Neural crest cell (in vitro differentiated cells): ENCODE data around the gene LTBP1. TPM values are rescaled to one million over a fixed set of nuclear protein-coding genes. Genes with fewer than 3 reads are reported as not detected.

ENCODE experiments used
- DNase-seq: peaks from one replicate; pipeline ENCODE4 v3.0.0; 2021; ENCODE audit warnings: low read depth, mixed read lengths, low spot score
- H3K27ac Mint-ChIP-seq: one replicate; pipeline ENCODE4 v1.8.0; 2021; ENCODE audit warnings: mild to moderate bottlenecking, mixed read lengths; ENCODE audit not compliant: unreplicated experiment
- H3K27me3 Mint-ChIP-seq: 2 replicates; pipeline ENCODE4 v1.8.0; 2021; ENCODE audit warnings: low read depth, mild to moderate bottlenecking, mixed read lengths
- H3K36me3 Mint-ChIP-seq: 2 replicates; pipeline ENCODE4 v1.8.0; 2021; ENCODE audit warnings: low read depth, mild to moderate bottlenecking, mixed read lengths
- H3K4me1 Mint-ChIP-seq: 2 replicates; pipeline ENCODE4 v1.8.0; 2021; ENCODE audit warnings: mixed read lengths
- H3K4me3 Mint-ChIP-seq: one replicate; pipeline ENCODE4 v1.8.0; 2021; ENCODE audit warnings: mild to moderate bottlenecking, mixed read lengths
- H3K9me3 Mint-ChIP-seq: 2 replicates; pipeline ENCODE4 v1.8.0; 2021; ENCODE audit warnings: mixed read lengths
- total RNA-seq: library from RNA; stranded (reverse); gene quantifications from 2 replicates; pipeline ENCODE4 v1.2.1, GENCODE V29; 2021
- TF ChIP-seq, protein P1 (sequence below): fragments of 200-600 bp; sonication (generic); conservative IDR thresholded peaks from 2 replicates; pipeline ENCODE4 v1.5.0; 2021; ENCODE audit warnings: antibody characterized with exemption, mild to moderate bottlenecking

The LTBP1 gene
- total RNA-seq, 1 donor from 2014 or later = 30.2 TPM

DNA sequence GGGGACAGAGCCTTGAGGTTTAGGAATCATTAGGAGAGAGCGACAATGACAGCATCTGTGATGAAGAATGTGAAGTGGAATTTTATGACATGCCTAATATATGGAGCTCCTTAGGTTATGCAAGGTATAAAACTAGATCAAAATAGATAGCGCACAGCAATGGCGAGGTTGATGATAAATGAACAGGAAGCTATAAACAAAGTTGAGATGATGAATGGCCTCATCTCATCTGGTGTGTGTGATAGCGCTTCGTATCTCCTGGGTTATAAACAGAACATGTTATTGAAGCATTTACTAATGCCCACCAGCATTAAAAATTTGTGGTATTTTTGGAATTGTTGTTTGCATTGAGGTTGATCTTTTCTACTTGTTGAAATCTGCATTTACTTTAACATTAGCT lies 231.5 kb downstream of the LTBP1 start:
- no peak for DNase-seq
- Mint-ChIP-seq H3K36me3 (no peaks in the 10 kb centered on the region), H3K27ac (no peak overlapping the region), H3K4me1 (no peaks in the 10 kb centered on the region), H3K27me3 (no peaks in the 10 kb centered on the region), H3K9me3 (no peaks in the 10 kb centered on the region), H3K4me3 (no peak overlapping the region)
- TF ChIP-seq, protein P1, sequence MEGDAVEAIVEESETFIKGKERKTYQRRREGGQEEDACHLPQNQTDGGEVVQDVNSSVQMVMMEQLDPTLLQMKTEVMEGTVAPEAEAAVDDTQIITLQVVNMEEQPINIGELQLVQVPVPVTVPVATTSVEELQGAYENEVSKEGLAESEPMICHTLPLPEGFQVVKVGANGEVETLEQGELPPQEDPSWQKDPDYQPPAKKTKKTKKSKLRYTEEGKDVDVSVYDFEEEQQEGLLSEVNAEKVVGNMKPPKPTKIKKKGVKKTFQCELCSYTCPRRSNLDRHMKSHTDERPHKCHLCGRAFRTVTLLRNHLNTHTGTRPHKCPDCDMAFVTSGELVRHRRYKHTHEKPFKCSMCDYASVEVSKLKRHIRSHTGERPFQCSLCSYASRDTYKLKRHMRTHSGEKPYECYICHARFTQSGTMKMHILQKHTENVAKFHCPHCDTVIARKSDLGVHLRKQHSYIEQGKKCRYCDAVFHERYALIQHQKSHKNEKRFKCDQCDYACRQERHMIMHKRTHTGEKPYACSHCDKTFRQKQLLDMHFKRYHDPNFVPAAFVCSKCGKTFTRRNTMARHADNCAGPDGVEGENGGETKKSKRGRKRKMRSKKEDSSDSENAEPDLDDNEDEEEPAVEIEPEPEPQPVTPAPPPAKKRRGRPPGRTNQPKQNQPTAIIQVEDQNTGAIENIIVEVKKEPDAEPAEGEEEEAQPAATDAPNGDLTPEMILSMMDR = no peak

DNA sequence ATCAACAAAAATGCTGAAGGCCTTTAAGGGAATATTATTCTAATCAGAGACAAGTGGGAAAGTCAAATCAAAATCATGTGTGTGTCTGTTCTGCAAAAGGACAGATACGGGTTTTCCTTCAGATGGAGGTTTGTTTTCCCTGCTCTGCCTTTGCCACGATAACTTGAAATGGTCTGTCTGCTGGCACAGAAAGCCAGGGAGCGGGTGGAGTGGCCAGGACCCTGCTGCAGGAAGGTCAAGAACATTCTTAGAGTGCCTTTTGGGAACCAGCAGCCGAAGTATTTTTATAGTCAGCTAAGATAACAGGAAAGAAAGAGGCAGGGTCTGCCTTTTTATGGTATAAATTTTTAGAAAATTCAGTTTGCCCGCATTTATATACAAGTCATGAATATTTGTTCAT lies 234.2 kb downstream of the LTBP1 start:
- Mint-ChIP-seq H3K27ac (no peak overlapping the region), H3K9me3 (no peaks in the 10 kb centered on the region), H3K4me1 (no peaks in the 10 kb centered on the region), H3K36me3 (no peaks in the 10 kb centered on the region), H3K4me3 (no peak overlapping the region), H3K27me3 (no peaks in the 10 kb centered on the region)
- TF ChIP-seq, protein P1 = no peak
- DNase-seq = no peak

DNA sequence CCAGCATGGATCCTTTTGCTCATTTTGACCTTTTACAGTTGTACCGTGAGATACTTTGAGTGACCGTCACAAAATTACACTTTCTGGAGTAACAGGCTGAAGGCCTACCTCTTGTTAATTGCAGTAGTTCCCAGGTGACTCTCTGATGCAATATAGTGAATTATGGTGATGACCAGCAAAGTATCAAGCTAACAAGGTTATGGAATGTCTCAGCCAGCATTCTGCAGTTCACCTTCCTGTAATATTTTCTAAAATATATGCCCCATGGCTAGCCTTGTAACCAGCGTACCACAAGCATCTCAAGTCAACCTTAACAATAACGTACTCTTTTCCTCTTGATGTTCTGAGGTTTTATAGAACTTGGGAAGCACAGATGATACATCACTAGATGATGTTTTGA lies 234.7 kb downstream of the LTBP1 start:
- no peak overlapping the region for H3K4me3 Mint-ChIP-seq
- no peak overlapping the region for H3K27ac Mint-ChIP-seq
- TF ChIP-seq, protein P1 = no peak
- H3K27me3 Mint-ChIP-seq = no peaks in the 10 kb centered on the region
- no peaks in the 10 kb centered on the region for H3K4me1 Mint-ChIP-seq
- H3K36me3 Mint-ChIP-seq = no peaks in the 10 kb centered on the region
- DNase-seq = no peak
- H3K9me3 Mint-ChIP-seq = no peaks in the 10 kb centered on the region

DNA sequence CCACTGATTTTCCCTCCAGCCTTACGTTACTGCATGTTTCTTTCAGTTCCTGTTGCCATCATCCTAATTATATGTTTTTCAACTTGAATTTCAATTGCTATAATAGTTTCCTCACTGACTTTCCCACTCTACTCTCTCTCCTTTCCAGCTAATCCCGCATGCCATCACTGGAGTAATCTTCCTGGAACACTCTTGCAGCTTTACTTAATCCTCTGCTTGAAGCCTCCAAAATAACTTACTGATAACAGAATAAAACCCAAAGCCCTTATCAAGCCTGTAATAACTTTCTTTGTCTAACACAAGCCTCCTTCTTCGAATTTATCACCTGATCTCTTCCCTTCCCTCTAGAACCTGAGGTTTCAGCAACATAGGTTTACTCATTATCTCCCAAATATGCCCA lies 237.3 kb downstream of the LTBP1 start:
- no peaks in the 10 kb centered on the region for H3K4me1 Mint-ChIP-seq
- DNase-seq = no peak
- no peaks in the 10 kb centered on the region for H3K27me3 Mint-ChIP-seq
- TF ChIP-seq, protein P1 = no peak
- H3K27ac Mint-ChIP-seq = no peak overlapping the region
- no peak overlapping the region for H3K4me3 Mint-ChIP-seq
- H3K9me3 Mint-ChIP-seq = no peaks in the 10 kb centered on the region
- peaks cover 4% of the 10 kb centered on the region for H3K36me3 Mint-ChIP-seq

DNA sequence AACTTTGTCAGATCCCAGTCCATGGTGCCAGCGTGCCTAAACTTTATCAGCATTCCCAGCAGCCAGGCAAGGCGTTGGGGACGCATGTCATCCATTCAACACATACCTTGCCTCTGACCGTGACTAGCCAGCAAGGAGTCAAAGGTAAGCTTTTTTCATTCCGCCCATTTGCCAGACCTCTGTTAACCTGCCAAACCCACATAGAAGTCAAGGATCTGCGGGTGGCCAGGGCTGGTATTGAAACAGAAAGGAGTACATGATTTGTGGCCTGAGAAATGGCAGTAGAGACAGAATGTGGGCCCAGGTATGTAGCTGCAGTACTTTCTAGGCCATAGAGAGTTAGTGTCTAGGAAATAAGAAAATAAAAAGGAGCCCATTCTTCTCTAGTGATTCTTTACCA lies 240.2 kb downstream of the LTBP1 start:
- Mint-ChIP-seq H3K27ac (no peak overlapping the region), H3K36me3 (peaks cover 4% of the 10 kb centered on the region), H3K4me1 (peaks cover 4% of the 10 kb centered on the region), H3K4me3 (no peak overlapping the region), H3K9me3 (no peaks in the 10 kb centered on the region), H3K27me3 (no peaks in the 10 kb centered on the region)
- TF ChIP-seq, protein P1 = no peak
- DNase-seq = no peak

DNA sequence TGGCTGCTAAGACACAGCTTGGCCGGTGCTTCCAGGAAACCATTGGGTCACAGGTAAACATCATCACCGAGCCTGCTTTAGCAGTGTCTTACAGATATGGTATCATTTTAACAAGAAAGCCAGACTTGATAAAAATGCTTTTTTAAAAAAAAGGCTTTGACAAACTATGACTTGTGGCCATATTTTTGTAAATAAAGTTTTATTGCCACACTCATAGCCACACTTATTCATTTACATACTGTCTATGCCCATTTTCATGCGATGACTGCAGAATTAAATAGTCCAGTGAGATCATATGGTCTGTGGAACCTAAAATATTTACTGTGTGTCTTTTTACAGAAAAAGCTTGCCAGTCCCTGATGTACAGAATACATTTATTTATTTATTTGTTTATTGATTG lies 242.0 kb downstream of the LTBP1 start:
- H3K36me3 Mint-ChIP-seq = peaks cover 6% of the 10 kb centered on the region

More for the DNA sequence above, 242.0 kb downstream of the LTBP1 start:
- Mint-ChIP-seq H3K4me3 (no peak overlapping the region), H3K9me3 (no peaks in the 10 kb centered on the region), H3K27ac (no peak overlapping the region), H3K27me3 (no peaks in the 10 kb centered on the region), H3K4me1 (peaks cover 11% of the 10 kb centered on the region)
- TF ChIP-seq, protein P1 = no peak
- DNase-seq = no peak
